Measurements from ENCODE around the gene CA10. TPM values are rescaled to one million over a fixed set of nuclear protein-coding genes. Genes with fewer than 3 reads are reported as not detected.

The CA10 gene
- total RNA-seq, 1 experiment from 2014 or later, result not detected

DNA sequence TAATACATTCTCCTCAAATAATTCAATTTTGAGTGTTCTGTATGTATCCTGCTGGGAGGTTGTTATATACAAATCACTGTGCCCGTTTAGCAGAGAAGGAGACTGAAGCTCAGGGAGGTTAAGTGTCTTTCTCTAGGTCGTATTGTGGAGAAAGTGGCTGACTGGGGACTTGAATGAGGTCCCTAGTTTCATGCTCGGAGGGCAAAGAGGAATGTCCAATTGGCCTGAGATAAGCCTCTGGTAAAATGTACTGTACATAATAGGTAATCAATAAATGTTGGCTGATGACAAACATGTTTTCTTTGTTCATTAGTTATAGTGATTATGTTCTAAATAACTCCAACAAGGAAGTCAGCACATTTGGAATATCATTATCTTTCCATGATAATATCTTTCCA lies 455.6 kb downstream of the CA10 start:
- no peaks in the 10 kb centered on the region for H3K27me3 ChIP-seq
- no peak overlapping the region for H3K27ac ChIP-seq
- H3K9me3 ChIP-seq (replicated peaks), result no peaks in the 10 kb centered on the region
- no peak overlapping the region for H3K4me3 ChIP-seq
- no peaks in the 10 kb centered on the region for H3K4me1 ChIP-seq
- no peak for DNase-seq
- no peaks in the 10 kb centered on the region for H3K36me3 ChIP-seq

- H3K4me1 ChIP-seq, result no peaks in the 10 kb centered on the region
- no peak overlapping the region for H3K4me3 ChIP-seq
- no peak overlapping the region for H3K27ac ChIP-seq
Measured at GRCh38 chr17:51701501-51701900, 457.0 kb downstream of the CA10 start.

GRCh38 chr17:51700011-51700760 lies 458.3 kb downstream of the CA10 start:
- H3K4me3 ChIP-seq, result no peak overlapping the region
- H3K36me3 ChIP-seq, result no peaks in the 10 kb centered on the region
- H3K9me3 ChIP-seq (replicated peaks), result no peaks in the 10 kb centered on the region
- H3K27ac ChIP-seq, result no peak overlapping the region
- no peaks in the 10 kb centered on the region for H3K27me3 ChIP-seq
- no peak for DNase-seq
- no peaks in the 10 kb centered on the region for H3K4me1 ChIP-seq

More at GRCh38 chr17:51701501-51701900, 457.0 kb downstream of the CA10 start:
- no peaks in the 10 kb centered on the region for H3K27me3 ChIP-seq
- no peaks in the 10 kb centered on the region for H3K36me3 ChIP-seq
- no peaks in the 10 kb centered on the region for H3K9me3 ChIP-seq (replicated peaks)
- DNase-seq, result no peak

DNA sequence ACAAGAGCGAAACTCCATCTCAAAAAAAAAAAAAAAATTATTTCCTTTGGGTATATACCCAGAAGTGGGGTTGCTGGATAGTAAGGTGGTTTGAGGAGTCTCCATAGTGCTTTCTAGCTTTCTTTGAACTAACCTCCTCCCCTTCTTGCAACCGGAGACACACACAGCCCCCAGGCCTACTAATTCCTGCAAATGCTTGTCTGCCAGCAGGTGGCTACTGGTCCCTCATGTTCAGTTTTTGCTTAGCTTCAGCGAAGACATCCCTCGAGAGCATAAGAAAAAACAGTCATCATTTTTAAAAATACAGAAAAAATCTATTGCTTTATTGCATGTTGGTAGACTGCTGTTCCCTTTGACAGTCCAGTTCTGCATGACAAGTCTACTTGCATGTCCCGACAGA lies 459.2 kb downstream of the CA10 start:
- Histone ChIP-seq H3K4me3 (no peak overlapping the region), H3K36me3 (no peaks in the 10 kb centered on the region), H3K27me3 (no peaks in the 10 kb centered on the region), H3K27ac (no peak overlapping the region), H3K4me1 (no peaks in the 10 kb centered on the region), H3K9me3 (replicated peaks) (no peaks in the 10 kb centered on the region)
- no peak for DNase-seq

DNA sequence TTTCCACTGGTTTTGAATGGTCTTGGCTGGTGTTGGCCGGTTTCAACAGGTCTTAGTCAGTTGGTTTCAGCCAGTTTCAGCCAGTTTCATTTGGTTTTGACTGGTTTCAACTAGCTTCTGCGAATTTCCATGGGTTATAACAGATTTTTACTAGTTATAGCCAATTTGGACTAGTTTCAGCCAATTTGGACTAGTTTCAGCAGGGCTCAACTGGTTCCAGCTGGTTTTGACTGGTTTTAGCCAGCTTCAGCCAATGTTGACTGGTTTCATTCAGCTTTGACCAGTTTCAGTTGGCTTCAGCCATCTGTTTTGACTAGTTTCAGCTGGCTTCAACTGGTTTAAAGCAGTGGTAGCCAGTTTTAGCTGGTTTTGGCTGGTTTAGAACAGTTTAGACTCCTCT lies 465.6 kb downstream of the CA10 start:
- Histone ChIP-seq H3K4me1 (no peaks in the 10 kb centered on the region), H3K9me3 (replicated peaks) (no peaks in the 10 kb centered on the region), H3K27me3 (no peaks in the 10 kb centered on the region), H3K36me3 (no peaks in the 10 kb centered on the region), H3K27ac (no peak overlapping the region), H3K4me3 (no peak overlapping the region)
- no peak for DNase-seq

DNA sequence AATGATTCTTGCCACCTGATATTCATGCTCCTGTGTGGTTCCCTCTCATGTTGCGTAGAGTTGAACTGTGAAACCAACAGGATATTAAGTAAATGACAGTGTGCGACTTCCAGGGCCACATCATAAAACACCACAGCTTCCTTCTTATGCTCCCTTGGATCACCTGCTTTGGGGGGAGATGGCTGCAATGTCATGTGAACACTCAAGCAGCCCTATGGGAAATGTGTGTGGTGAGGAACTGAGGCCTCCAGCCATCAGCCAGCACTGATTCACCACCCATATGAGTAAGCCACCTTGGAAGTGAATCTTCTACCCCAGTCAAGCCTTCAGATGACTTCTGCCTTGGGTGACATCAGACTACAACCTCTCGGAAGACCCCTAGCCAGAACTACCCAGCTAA lies 470.6 kb downstream of the CA10 start:
- DNase-seq, result no peak
- no peaks in the 10 kb centered on the region for H3K27me3 ChIP-seq
- H3K36me3 ChIP-seq, result no peaks in the 10 kb centered on the region
- no peak overlapping the region for H3K4me3 ChIP-seq
- no peaks in the 10 kb centered on the region for H3K4me1 ChIP-seq
- no peaks in the 10 kb centered on the region for H3K9me3 ChIP-seq (replicated peaks)
- no peak overlapping the region for H3K27ac ChIP-seq

DNA sequence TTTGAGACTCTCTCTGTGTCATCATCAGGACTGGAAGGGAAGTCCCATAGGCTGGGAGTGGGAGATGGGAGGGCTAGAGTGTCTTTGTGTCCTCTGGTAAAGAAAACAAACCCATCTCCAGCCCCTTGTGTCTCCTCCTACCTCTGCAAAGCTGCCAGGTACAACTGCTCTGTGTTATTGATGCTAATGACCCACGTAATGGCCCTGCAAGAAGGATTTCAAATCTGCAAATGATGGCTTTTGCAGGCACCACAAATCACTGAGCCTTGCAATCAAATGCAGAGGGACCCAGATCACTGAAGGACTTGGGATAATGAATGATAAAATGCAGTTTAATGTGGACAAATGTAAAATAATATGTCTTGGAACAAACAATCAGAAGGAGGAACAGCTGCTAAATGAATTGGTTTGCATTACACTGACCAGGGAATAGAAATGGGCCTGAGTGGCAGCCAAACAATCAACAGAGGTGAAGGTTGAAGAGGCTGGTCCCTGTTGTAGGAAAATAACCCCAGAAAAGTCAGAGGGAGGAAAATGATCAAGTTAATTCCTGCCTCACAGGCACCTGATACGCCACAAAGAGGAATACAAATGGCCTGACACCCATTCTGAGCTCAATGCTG lies 473.1 kb downstream of the CA10 start:
- H3K9me3 ChIP-seq (replicated peaks), result no peaks in the 10 kb centered on the region
- no peak overlapping the region for H3K27ac ChIP-seq
- H3K36me3 ChIP-seq, result no peaks in the 10 kb centered on the region
- no peak for DNase-seq
- no peaks in the 10 kb centered on the region for H3K27me3 ChIP-seq
- no peaks in the 10 kb centered on the region for H3K4me1 ChIP-seq
- no peak overlapping the region for H3K4me3 ChIP-seq

DNA sequence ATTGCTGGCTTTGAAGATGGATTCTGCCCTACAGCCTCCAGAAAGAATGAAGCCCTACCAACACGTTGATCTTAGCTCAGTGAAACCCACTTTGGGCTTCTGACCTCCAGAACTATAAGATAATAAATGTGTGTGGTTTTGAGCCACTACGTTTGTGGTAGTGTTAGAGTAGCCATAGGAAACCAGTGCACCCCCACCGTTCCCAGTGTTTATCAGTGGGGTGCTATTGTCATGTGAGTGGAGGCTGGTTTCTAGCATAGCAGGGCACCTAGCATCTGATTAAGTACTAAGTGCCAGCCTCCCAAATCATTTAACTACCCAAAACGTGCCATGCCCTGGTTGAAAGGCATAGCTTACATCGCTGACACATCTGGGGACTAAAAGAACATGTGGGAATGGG lies 474.3 kb downstream of the CA10 start:
- DNase-seq, result no peak
- Histone ChIP-seq H3K9me3 (replicated peaks) (no peaks in the 10 kb centered on the region), H3K4me1 (no peaks in the 10 kb centered on the region), H3K27ac (no peak overlapping the region), H3K36me3 (no peaks in the 10 kb centered on the region), H3K4me3 (no peak overlapping the region), H3K27me3 (no peaks in the 10 kb centered on the region)

DNA sequence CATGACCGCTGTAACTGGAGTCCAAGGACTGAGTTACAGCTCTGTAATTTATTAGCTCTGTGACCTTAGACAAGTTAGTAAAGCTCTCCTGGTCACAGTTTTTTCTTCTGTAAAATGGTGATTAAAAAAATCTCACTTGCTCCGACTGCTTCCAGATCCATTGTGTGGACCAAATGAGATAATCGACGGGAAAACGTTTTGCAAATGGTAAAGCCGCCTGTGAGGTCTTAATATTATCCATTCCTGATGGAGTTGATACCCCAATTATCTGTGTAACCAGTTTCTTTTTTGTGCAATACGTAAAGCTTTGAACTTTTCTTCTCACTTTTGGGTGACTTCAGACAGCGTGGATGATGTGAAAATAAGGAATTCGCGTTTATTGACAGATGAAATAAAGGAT lies 475.2 kb downstream of the CA10 start:
- Histone ChIP-seq H3K27ac (no peak overlapping the region), H3K27me3 (no peaks in the 10 kb centered on the region), H3K36me3 (no peaks in the 10 kb centered on the region), H3K4me3 (no peak overlapping the region), H3K9me3 (replicated peaks) (no peaks in the 10 kb centered on the region), H3K4me1 (no peaks in the 10 kb centered on the region)
- DNase-seq, result no peak

- H3K9me3 ChIP-seq (replicated peaks), result no peaks in the 10 kb centered on the region
- no peak overlapping the region for H3K27ac ChIP-seq
- no peak overlapping the region for H3K4me3 ChIP-seq
- no peak for DNase-seq
- H3K4me1 ChIP-seq, result no peaks in the 10 kb centered on the region
- no peaks in the 10 kb centered on the region for H3K36me3 ChIP-seq
- no peaks in the 10 kb centered on the region for H3K27me3 ChIP-seq
Measured at GRCh38 chr17:51682115-51682514, 476.4 kb downstream of the CA10 start.

DNA sequence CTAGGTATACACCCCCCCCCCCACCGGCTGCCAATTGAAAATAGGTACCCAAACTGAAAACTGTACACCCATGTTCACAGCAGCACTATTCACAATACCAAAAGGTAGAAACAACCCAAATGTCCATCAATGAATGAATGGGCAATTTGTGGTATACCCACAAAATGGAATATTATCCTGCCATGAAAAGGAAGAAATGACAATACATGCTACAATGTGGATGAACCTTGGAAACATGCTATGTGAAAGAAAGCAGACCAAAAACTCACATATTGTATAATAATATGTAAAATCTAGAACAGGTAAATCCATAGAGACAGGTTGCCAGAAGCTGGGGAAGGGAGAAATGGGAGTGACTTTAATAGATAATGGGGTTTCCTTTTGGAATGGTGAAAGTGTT lies 480.6 kb downstream of the CA10 start:
- H3K9me3 ChIP-seq (replicated peaks), result no peaks in the 10 kb centered on the region

GRCh38 chr17:51676691-51677487 lies 481.6 kb downstream of the CA10 start:
- Histone ChIP-seq H3K27me3 (no peaks in the 10 kb centered on the region), H3K9me3 (replicated peaks) (no peaks in the 10 kb centered on the region), H3K4me3 (no peak overlapping the region), H3K36me3 (no peaks in the 10 kb centered on the region), H3K27ac (no peak overlapping the region), H3K4me1 (no peaks in the 10 kb centered on the region)
- no peak for DNase-seq

More for the DNA sequence above, 480.6 kb downstream of the CA10 start:
- no peaks in the 10 kb centered on the region for H3K36me3 ChIP-seq
- no peaks in the 10 kb centered on the region for H3K27me3 ChIP-seq
- no peak overlapping the region for H3K4me3 ChIP-seq
- H3K4me1 ChIP-seq, result no peaks in the 10 kb centered on the region
- H3K27ac ChIP-seq, result no peak overlapping the region
- DNase-seq, result no peak

GRCh38 chr17:51674579-51675255 lies 483.8 kb downstream of the CA10 start:
- DNase-seq, result no peak
- H3K4me1 ChIP-seq, result no peaks in the 10 kb centered on the region
- H3K9me3 ChIP-seq (replicated peaks), result no peaks in the 10 kb centered on the region
- no peaks in the 10 kb centered on the region for H3K36me3 ChIP-seq
- H3K4me3 ChIP-seq, result no peak overlapping the region
- no peak overlapping the region for H3K27ac ChIP-seq
- H3K27me3 ChIP-seq, result no peaks in the 10 kb centered on the region

- Histone ChIP-seq H3K36me3 (no peaks in the 10 kb centered on the region), H3K4me3 (no peak overlapping the region), H3K9me3 (replicated peaks) (no peaks in the 10 kb centered on the region), H3K4me1 (no peaks in the 10 kb centered on the region), H3K27ac (no peak overlapping the region), H3K27me3 (no peaks in the 10 kb centered on the region)
- no peak for DNase-seq
Measured at GRCh38 chr17:51673070-51673469, 485.4 kb downstream of the CA10 start.

DNA sequence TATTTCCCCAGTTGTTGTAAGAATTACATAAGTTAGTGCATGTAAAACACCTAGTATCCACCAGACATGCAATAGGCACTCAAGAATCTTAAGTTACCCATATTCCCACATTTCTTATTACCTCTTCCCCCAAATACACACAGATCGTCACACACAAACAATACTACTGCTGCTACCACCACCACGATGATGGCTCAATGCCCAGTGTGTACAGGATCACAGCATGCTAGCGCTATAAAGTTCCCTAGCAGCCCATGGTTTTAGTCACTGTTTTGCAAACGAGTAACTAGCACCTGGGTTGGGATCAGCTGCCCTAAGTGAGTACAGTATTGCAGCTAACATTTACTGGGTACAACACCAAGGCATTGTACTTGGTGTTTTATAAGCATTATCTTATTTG lies 486.4 kb downstream of the CA10 start:
- no peak for DNase-seq
- Histone ChIP-seq H3K9me3 (replicated peaks) (no peaks in the 10 kb centered on the region), H3K36me3 (no peaks in the 10 kb centered on the region), H3K27me3 (no peaks in the 10 kb centered on the region), H3K4me3 (no peak overlapping the region), H3K27ac (no peak overlapping the region), H3K4me1 (no peaks in the 10 kb centered on the region)

Data from SJCRH30 (cell line).